ENCODE measurements around the gene TNKS1BP1.
"Not testable (repeated sequence)": the region's sequence is repeated elsewhere in the genome, so short reads cannot be mapped to it uniquely, and the experiment has no call there.

TNKS1BP1 gene

GRCh38 chr11:57324886-57325734 is at the start of gene TNKS1BP1:
TNKS1BP1 (minus strand) TSS chr11:57324952; CDS start chr11:57321885, 3,067 bp downstream.
- DNase-seq (ENCODE audit: low read depth in 1 of 2, low spot score in 1 of 2): peak; percentile 72 to 93

GRCh38 chr11:57373146-57373545 is 48.4 kb upstream of the TNKS1BP1 start:
- no peak for DNase-seq (ENCODE audit: low read depth in 1 of 2, low spot score in 1 of 2)

- no peak for DNase-seq (ENCODE audit: low read depth in 1 of 2, low spot score in 1 of 2)
Observed at GRCh38 chr11:57370941-57371340, 46.2 kb upstream of the TNKS1BP1 start.

GRCh38 chr11:57370251-57370650 is 45.5 kb upstream of the TNKS1BP1 start:
- no peak for DNase-seq (ENCODE audit: low read depth in 1 of 2, low spot score in 1 of 2)

GRCh38 chr11:57368845-57369232 is 44.1 kb upstream of the TNKS1BP1 start:
- no peak for DNase-seq (ENCODE audit: low read depth in 1 of 2, low spot score in 1 of 2)

- DNase-seq (ENCODE audit: low read depth in 1 of 2, low spot score in 1 of 2): no peak
Observed at GRCh38 chr11:57368106-57368844, 43.5 kb upstream of the TNKS1BP1 start.

- DNase-seq (ENCODE audit: low read depth in 1 of 2, low spot score in 1 of 2): no peak
Observed at GRCh38 chr11:57364851-57365660, 40.3 kb upstream of the TNKS1BP1 start.

GRCh38 chr11:57363131-57364080 is 38.7 kb upstream of the TNKS1BP1 start:
- DNase-seq (ENCODE audit: low read depth in 1 of 2, low spot score in 1 of 2): no peak

- no peak for DNase-seq (ENCODE audit: low read depth in 1 of 2, low spot score in 1 of 2)
Observed at GRCh38 chr11:57361926-57362325, 37.2 kb upstream of the TNKS1BP1 start.

- DNase-seq (ENCODE audit: low read depth in 1 of 2, low spot score in 1 of 2): not testable (repeated sequence)
Observed at GRCh38 chr11:57361420-57361819, 36.7 kb upstream of the TNKS1BP1 start.

- DNase-seq (ENCODE audit: low read depth in 1 of 2, low spot score in 1 of 2): no peak
Observed at GRCh38 chr11:57360991-57361390, 36.2 kb upstream of the TNKS1BP1 start.

GRCh38 chr11:57359896-57360690 is 35.3 kb upstream of the TNKS1BP1 start:
- DNase-seq (ENCODE audit: low read depth in 1 of 2, low spot score in 1 of 2): no peak

GRCh38 chr11:57359396-57359795 is 34.6 kb upstream of the TNKS1BP1 start:
- DNase-seq (ENCODE audit: low read depth in 1 of 2, low spot score in 1 of 2): no peak

GRCh38 chr11:57358991-57359390 is 34.2 kb upstream of the TNKS1BP1 start:
- DNase-seq (ENCODE audit: low read depth in 1 of 2, low spot score in 1 of 2): no peak

GRCh38 chr11:57358543-57358961 is 33.8 kb upstream of the TNKS1BP1 start:
- DNase-seq (ENCODE audit: low read depth in 1 of 2, low spot score in 1 of 2): no peak

GRCh38 chr11:57357856-57358255 is 33.1 kb upstream of the TNKS1BP1 start:
- no peak for DNase-seq (ENCODE audit: low read depth in 1 of 2, low spot score in 1 of 2)

GRCh38 chr11:57357310-57357709 is 32.6 kb upstream of the TNKS1BP1 start:
- no peak for DNase-seq (ENCODE audit: low read depth in 1 of 2, low spot score in 1 of 2)

- DNase-seq (ENCODE audit: low read depth in 1 of 2, low spot score in 1 of 2): no peak
Observed at GRCh38 chr11:57356268-57356667, 31.5 kb upstream of the TNKS1BP1 start.

GRCh38 chr11:57354699-57355098 is 29.9 kb upstream of the TNKS1BP1 start:
- DNase-seq (ENCODE audit: low read depth in 1 of 2, low spot score in 1 of 2): no peak
